ENCODE data around the gene CST3. TPM values are rescaled to one million over a fixed set of nuclear protein-coding genes. Genes with fewer than 3 reads are reported as not detected.

The CST3 gene
- total and polyA plus RNA-seq, 10 of the 15 experiments (the other 5 are each of a cell fraction or from before 2014, with no cell fraction given), result 11.8 to 127 (median 57.8) TPM

GRCh38 chr20:23588434-23589403, 49.0 kb downstream of the CST3 start:
- Histone ChIP-seq H3K27ac (ENCODE audit: control insufficient read depth, insufficient read depth) (no peak overlapping the region), H3K36me3 (ENCODE audit: control insufficient read depth in 2 of 2, insufficient read depth in 2 of 2, low read length in 1 of 2) (no peaks in the 10 kb centered on the region), H3K27me3 (replicated peaks in 1 of 2; ENCODE audit: control insufficient read depth in 2 of 2, insufficient read depth in 2 of 2, low read length in 1 of 2) (peaks cover 0 to 4% of the 10 kb centered on the region in 2 experiments; a peak in 2 of 4 replicates), H3K4me1 (ENCODE audit: control insufficient read depth, insufficient read depth, low read length) (no peaks in the 10 kb centered on the region), H2AFZ (ENCODE audit: control insufficient read depth, low read depth, low read length) (no peak overlapping the region), H3K4me2 (ENCODE audit: control insufficient read depth, insufficient read depth) (no peak overlapping the region), H4K20me1 (ENCODE audit: control insufficient read depth, insufficient read depth) (no peaks in the 10 kb centered on the region), H3K79me2 (ENCODE audit: control insufficient read depth, insufficient read depth, low read length) (no peaks in the 10 kb centered on the region), H3K4me3 (no peak overlapping the region), H3K9me3 (replicated peaks; ENCODE audit: control insufficient read depth, insufficient read depth, low read length) (no peaks in the 10 kb centered on the region), H3K9ac (ENCODE audit: control insufficient read depth, insufficient read depth, low read length) (no peak overlapping the region)
- ChIA-PET RAD21 (ENCODE audit: unreplicated experiment) (no interaction called here), CTCF (no interaction called here), SMC1A (ENCODE audit: uncharacterized antibody, unreplicated experiment) (no interaction called here), POLR2A (no interaction called here)
- BruUV-seq (replicated peaks), result no TSS peak
- DNase-seq (ENCODE audit: low read depth, low spot score), result no peak
- in situ Hi-C loops (cut with MboI), result no loop called here
- no peak for FAIRE-seq
- intact Hi-C loops (cut with micrococcal nuclease; ENCODE audit: unreplicated experiment), result no loop called here
- WGBS (ENCODE audit: insufficient coverage, insufficient replicate concordance, low lambda C conversion rate, missing lambda C conversion rate), result 42% methylated on average over 8 of the region's 10 CpGs
- no peak for ATAC-seq
- TF ChIP-seq CREB1 (IDR thresholded peaks at IDR 0.05; ENCODE audit: low read depth), result no peak
- TF ChIP-seq NFXL1 (IDR thresholded peaks at IDR 0.05; ENCODE audit: borderline replicate concordance), result no peak
- no peak for TF ChIP-seq CBFB (IDR thresholded peaks at IDR 0.05; ENCODE audit: low read depth)
- no peak for TF ChIP-seq BCL3 (IDR thresholded peaks at IDR 0.05; ENCODE audit: borderline replicate concordance, insufficient read depth, low read depth, low read length, poor library complexity, severe bottlenecking)
- no peak for TF ChIP-seq CEBPZ (IDR thresholded peaks at IDR 0.05; ENCODE audit: low read depth, low read length)
- TF ChIP-seq SPI1 (IDR thresholded peaks at IDR 0.05; ENCODE audit: borderline replicate concordance, insufficient read depth, low read depth, low read length), result no peak
- TF ChIP-seq CUX1 (IDR thresholded peaks at IDR 0.05; ENCODE audit: insufficient replicate concordance, low read depth, low read length), result no peak
- no peak for TF ChIP-seq CHD1 (IDR thresholded peaks at IDR 0.05; ENCODE audit: low read depth, low read length)
- no peak for TF ChIP-seq YY1 (IDR thresholded peaks at IDR 0.05; ENCODE audit: low read depth, low read length)
- TF ChIP-seq MTA3 (IDR thresholded peaks at IDR 0.05; ENCODE audit: borderline replicate concordance, low read length), result no peak
- TF ChIP-seq IKZF1 (conservative IDR thresholded peaks at IDR 0.05), result no peak
- TF ChIP-seq SIX5 (IDR thresholded peaks at IDR 0.05; ENCODE audit: low read depth, low read length, severe bottlenecking), result no peak
- TF ChIP-seq HDGF (IDR thresholded peaks at IDR 0.05), result no peak
- TF ChIP-seq IRF4 (IDR thresholded peaks at IDR 0.05; ENCODE audit: low read depth, low read length), result no peak

Measured in GM12878 (cell line).